Endothelial cell of umbilical vein (primary cell): ENCODE results near the gene CNGB1. TPM values are rescaled to one million over a fixed set of nuclear protein-coding genes. Genes with fewer than 3 reads are reported as not detected.

Experiments used
- BruUV-seq: library from RNA; stranded (reverse); fragments of 400-500 nt; replicated peaks from 2 replicates; lab custom pipeline; 2021; lab: Mats Ljungman, UMichigan
- CTCF ChIA-PET: fragments of 300-600, 350-600 bp; sonication (Branson Sonifier 250); formaldehyde crosslinking; loops from one replicate; lab custom pipeline; 2021; ENCODE audit warnings: antibody characterized with exemption, inconsistent platforms; lab: Charles Lee
- POLR2A ChIA-PET: fragments of 300-600, 350-600 bp; sonication (Branson Sonifier 250); formaldehyde crosslinking; loops from one replicate; lab custom pipeline; 2021; ENCODE audit warnings: antibody characterized with exemption, inconsistent platforms; lab: Charles Lee
- DNase-seq: peaks from one replicate; pipeline ENCODE4 v3.0.0-alpha.2; 2011; ENCODE audit warnings: low read depth, low spot score
- FAIRE-seq: peaks from 2 replicates; lab custom pipeline; 2011; peaks lifted over from hg19 to GRCh38; lab: Jason Lieb, UNC
- H2AFZ ChIP-seq: 2 replicates; pipeline ENCODE4 v1.6.0; 2012; ENCODE audit warnings: low read depth, low read length, control low read depth, inconsistent platforms
- H3K27ac ChIP-seq: 2 replicates; pipeline ENCODE4 v1.5.1; 2011; ENCODE audit warnings: low read depth, mild to moderate bottlenecking, control low read depth, low read length, moderate library complexity; ENCODE audit not compliant: insufficient read depth
- H3K27me3 ChIP-seq, 2 experiments: 2 replicates each; pipeline versions ENCODE4 v1.6.0 to v1.6.1; 2011; ENCODE audit warnings: low read length in 2 of 2, mixed read lengths in 1 of 2; ENCODE audit not compliant: control insufficient read depth in 2 of 2, insufficient read depth in 2 of 2
- H3K36me3 ChIP-seq, 2 experiments: 2 replicates in 1 of 2; 3 replicates in 1 of 2; pipeline ENCODE4 v1.5.1; 2011; ENCODE audit warnings: low read length in 2 of 2, mild to moderate bottlenecking in 1 of 2, moderate library complexity in 1 of 2; ENCODE audit not compliant: control insufficient read depth in 2 of 2, insufficient read depth in 2 of 2; ENCODE audit errors: extremely low read depth in 1 of 2
- H3K4me1 ChIP-seq: 3 replicates; pipeline ENCODE4 v1.5.1; 2011; ENCODE audit warnings: mild to moderate bottlenecking, low read length; ENCODE audit not compliant: control insufficient read depth, insufficient read depth; ENCODE audit errors: extremely low read depth
- H3K4me2 ChIP-seq: 2 replicates; pipeline ENCODE4 v1.6.1; 2011; ENCODE audit warnings: low read length, control low read depth, mixed read lengths; ENCODE audit not compliant: insufficient read depth
- H3K4me3 ChIP-seq, 3 experiments: fragments of 200-600 bp in 1 of 3; sonication (generic), shearing (Covaris generic) in 1 of 3; replicated peaks in 1 of 3; 2 replicates each; pipeline ENCODE4 v1.5.1; 2011 to 2016; ENCODE audit warnings: control low read depth in 3 of 3, low read length in 3 of 3, mild to moderate bottlenecking in 2 of 3, inconsistent platforms in 1 of 3, low read depth in 1 of 3, moderate library complexity in 1 of 3; ENCODE audit not compliant: insufficient read depth in 1 of 3
- H3K79me2 ChIP-seq: 2 replicates; pipeline ENCODE4 v1.6.0; 2012; ENCODE audit warnings: low read length, inconsistent platforms; ENCODE audit not compliant: control insufficient read depth, insufficient read depth
- H3K9ac ChIP-seq: replicated peaks from 2 replicates; pipeline ENCODE3; 2011; ENCODE audit warnings: low read length, control low read depth; ENCODE audit not compliant: insufficient read depth; ENCODE audit errors: extremely low read depth
- H3K9me1 ChIP-seq: replicated peaks from 3 replicates; pipeline ENCODE4 v1.6.0; 2011; ENCODE audit warnings: mild to moderate bottlenecking, low read length; ENCODE audit not compliant: control insufficient read depth, insufficient read depth; ENCODE audit errors: extremely low read depth
- H3K9me3 ChIP-seq: replicated peaks from 2 replicates; pipeline ENCODE4 v1.5.1; 2012; ENCODE audit warnings: low read length, inconsistent platforms; ENCODE audit not compliant: control insufficient read depth, insufficient read depth
- H4K20me1 ChIP-seq: replicated peaks from 2 replicates; pipeline ENCODE3; 2011; ENCODE audit warnings: mild to moderate bottlenecking, low read length; ENCODE audit not compliant: control insufficient read depth, insufficient read depth; ENCODE audit errors: extremely low read depth
- EZH2 ChIP-seq: IDR thresholded peaks from 2 replicates; pipeline ENCODE4 v1.6.1; 2012; ENCODE audit warnings: borderline replicate concordance, low read depth, mild to moderate bottlenecking, moderate library complexity, low read length, inconsistent platforms; ENCODE audit not compliant: severe bottlenecking
- FOS ChIP-seq: IDR thresholded peaks from 2 replicates; pipeline ENCODE4 v1.6.1; 2011; ENCODE audit warnings: mild to moderate bottlenecking, low read length, moderate library complexity, borderline replicate concordance; ENCODE audit not compliant: insufficient read depth
- GATA2 ChIP-seq: IDR thresholded peaks from 2 replicates; pipeline ENCODE4 v1.7.0; 2011; ENCODE audit warnings: low read depth, mild to moderate bottlenecking, moderate library complexity, mixed read lengths, low read length; ENCODE audit not compliant: insufficient read length, insufficient read depth
- JUN ChIP-seq: IDR thresholded peaks from 2 replicates; pipeline ENCODE4 v1.6.1; 2011; ENCODE audit warnings: borderline replicate concordance, low read depth; ENCODE audit not compliant: insufficient read length, insufficient read depth
- MYC ChIP-seq: IDR thresholded peaks from one replicate; pipeline ENCODE4 v1.6.1; 2011; ENCODE audit warnings: mild to moderate bottlenecking, low read depth, low read length
- POLR2A ChIP-seq: IDR thresholded peaks from 2 replicates; pipeline ENCODE4 v1.6.1; 2012; ENCODE audit warnings: low read depth, mild to moderate bottlenecking, control low read depth, low read length
- POLR2AphosphoS5 ChIP-seq: IDR thresholded peaks from 2 replicates; pipeline ENCODE4 v1.6.1; 2012; ENCODE audit warnings: low read depth, mild to moderate bottlenecking, control low read depth, low read length, moderate library complexity; ENCODE audit not compliant: insufficient read depth
- dilution Hi-C: fragments of 300-500 bp; cut with MboI; formaldehyde crosslinking; loops from one replicate; pipeline ENCODE4 v1.15.0; 2019; ENCODE audit warnings: low sequenced_read_pairs; ENCODE audit not compliant: extremely low pct_ligation_motif_present
- intact Hi-C: fragments of 100-400 bp; cut with micrococcal nuclease; formaldehyde crosslinking; loops from one replicate; pipeline ENCODE4 v1.10.0; 2022
- polyA plus RNA-seq, 4 experiments: library from polyadenylated mRNA; depleted of rRNA in 3 of 4; stranded (reverse) in 3 of 4; unstranded in 1 of 4; fragments of >200 nt; gene quantifications; 2 replicates each; pipeline versions ENCODE4 v1.2.1 to v1.2.3, GENCODE V29; 2011 to 2012; ENCODE audit warnings: missing spikeins in 1 of 4
- total RNA-seq: library from RNA; stranded (reverse); gene quantifications from 2 replicates; pipeline ENCODE4 v1.2.3, GENCODE V29; 2021
- TF ChIP-seq, protein P1 (sequence below): IDR thresholded peaks from 2 replicates; pipeline ENCODE4 v1.6.1; 2011; ENCODE audit not compliant: insufficient read depth, insufficient read length
- TF ChIP-seq, protein P2 (sequence below), 2 donors: IDR thresholded peaks; 1 replicate in 1 of 2; 2 replicates in 1 of 2; pipeline ENCODE4 v1.5.1; 2011; ENCODE audit warnings: low read length in 2 of 2, mild to moderate bottlenecking in 2 of 2, moderate library complexity in 2 of 2, control low read depth in 1 of 2, inconsistent platforms in 1 of 2, low read depth in 1 of 2; ENCODE audit not compliant: insufficient read depth in 1 of 2; ENCODE audit errors: extremely low read depth in 1 of 2

Gene CNGB1
- total and polyA plus RNA-seq, 2 donors (not counting 3 experiments of a cell fraction or from before 2014, with no cell fraction given), result not detected

DNA sequence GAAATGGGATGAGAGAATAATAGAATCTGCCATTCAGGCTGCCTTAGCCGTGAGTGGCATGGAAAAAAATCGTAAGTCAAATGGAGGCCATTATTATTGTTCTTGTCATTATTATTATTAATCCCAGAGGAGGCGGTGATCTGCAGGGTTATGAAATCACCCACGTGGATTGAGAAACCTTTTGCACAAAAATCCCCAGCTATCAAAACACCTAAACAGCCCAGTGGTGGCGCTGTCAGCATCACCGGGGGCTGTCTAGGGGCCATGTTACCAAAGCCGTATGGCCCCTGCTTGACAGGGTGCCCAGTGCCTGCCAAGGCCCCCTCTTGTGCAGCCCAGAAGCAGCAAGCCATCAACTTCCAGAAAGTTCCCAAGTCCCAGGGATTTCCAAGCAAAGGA is 25.2 kb downstream of the CNGB1 start:
- POLR2A ChIA-PET, result no interaction called here
- TF ChIP-seq JUN, result no peak
- no peak for TF ChIP-seq POLR2A
- no peak for TF ChIP-seq POLR2AphosphoS5
- no peak for TF ChIP-seq EZH2
- TF ChIP-seq, protein P1, sequence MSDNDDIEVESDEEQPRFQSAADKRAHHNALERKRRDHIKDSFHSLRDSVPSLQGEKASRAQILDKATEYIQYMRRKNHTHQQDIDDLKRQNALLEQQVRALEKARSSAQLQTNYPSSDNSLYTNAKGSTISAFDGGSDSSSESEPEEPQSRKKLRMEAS, result no peak
- TF ChIP-seq FOS, result no peak
- no peak for TF ChIP-seq GATA2
- no peak for TF ChIP-seq MYC
- TF ChIP-seq, protein P2, sequence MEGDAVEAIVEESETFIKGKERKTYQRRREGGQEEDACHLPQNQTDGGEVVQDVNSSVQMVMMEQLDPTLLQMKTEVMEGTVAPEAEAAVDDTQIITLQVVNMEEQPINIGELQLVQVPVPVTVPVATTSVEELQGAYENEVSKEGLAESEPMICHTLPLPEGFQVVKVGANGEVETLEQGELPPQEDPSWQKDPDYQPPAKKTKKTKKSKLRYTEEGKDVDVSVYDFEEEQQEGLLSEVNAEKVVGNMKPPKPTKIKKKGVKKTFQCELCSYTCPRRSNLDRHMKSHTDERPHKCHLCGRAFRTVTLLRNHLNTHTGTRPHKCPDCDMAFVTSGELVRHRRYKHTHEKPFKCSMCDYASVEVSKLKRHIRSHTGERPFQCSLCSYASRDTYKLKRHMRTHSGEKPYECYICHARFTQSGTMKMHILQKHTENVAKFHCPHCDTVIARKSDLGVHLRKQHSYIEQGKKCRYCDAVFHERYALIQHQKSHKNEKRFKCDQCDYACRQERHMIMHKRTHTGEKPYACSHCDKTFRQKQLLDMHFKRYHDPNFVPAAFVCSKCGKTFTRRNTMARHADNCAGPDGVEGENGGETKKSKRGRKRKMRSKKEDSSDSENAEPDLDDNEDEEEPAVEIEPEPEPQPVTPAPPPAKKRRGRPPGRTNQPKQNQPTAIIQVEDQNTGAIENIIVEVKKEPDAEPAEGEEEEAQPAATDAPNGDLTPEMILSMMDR (IDR thresholded peaks at IDR 0.05; ENCODE audit: extremely low read depth in 1 of 2, insufficient read depth in 1 of 2, low read depth in 1 of 2, low read length in 2 of 2), result no peak
- DNase-seq, result no peak
- H4K20me1 ChIP-seq, result no peaks in the 10 kb centered on the region
- intact Hi-C loops, result no loop called here
- no peaks in the 10 kb centered on the region for H3K9me3 ChIP-seq
- no TSS peak for BruUV-seq
- dilution Hi-C loops, result no loop called here
- H2AFZ ChIP-seq, result no peak overlapping the region
- H3K4me3 ChIP-seq, result no peak overlapping the region
- H3K9me1 ChIP-seq, result no peaks in the 10 kb centered on the region
- H3K4me2 ChIP-seq, result no peak overlapping the region
- H3K27me3 ChIP-seq, result no peaks in the 10 kb centered on the region
- H3K36me3 ChIP-seq, result no peaks in the 10 kb centered on the region
- CTCF ChIA-PET, result interaction anchor here (0.9 to 1.8 kb wide), 2 partner anchors 8 to 12 kb away, joined by 3 to 8 read pairs; no protein-coding TSS in a partner anchor
- no peak for FAIRE-seq
- H3K79me2 ChIP-seq, result no peaks in the 10 kb centered on the region
- no peak overlapping the region for H3K27ac ChIP-seq
- no peaks in the 10 kb centered on the region for H3K4me1 ChIP-seq
- no peak overlapping the region for H3K9ac ChIP-seq
